IPS-15b (cell line): ENCODE data around the gene SIDT2.

Experiments used
- H3K27me3 ChIP-seq: one replicate; pipeline ENCODE4 v1.6.1; 2013; ENCODE audit warnings: low read length; ENCODE audit not compliant: control insufficient read depth, insufficient read depth
- H3K36me3 ChIP-seq: one replicate; pipeline ENCODE4 v1.6.1; 2013; ENCODE audit warnings: low read length; ENCODE audit not compliant: control insufficient read depth, insufficient read depth
- H3K4me1 ChIP-seq: one replicate; pipeline ENCODE4 v1.6.1; 2013; ENCODE audit warnings: mild to moderate bottlenecking, low read length; ENCODE audit not compliant: control insufficient read depth, insufficient read depth
- H3K4me3 ChIP-seq: one replicate; pipeline ENCODE4 v1.5.1; 2013; ENCODE audit warnings: low read depth, low read length
- H3K9ac ChIP-seq: one replicate; pipeline ENCODE4 v1.6.1; 2013; ENCODE audit warnings: low read depth, mild to moderate bottlenecking, low read length
- H3K9me3 ChIP-seq: one replicate; pipeline ENCODE4 v1.6.1; 2013; ENCODE audit warnings: mild to moderate bottlenecking, low read length; ENCODE audit not compliant: control insufficient read depth, insufficient read depth

Gene SIDT2

GRCh38 chr11:117185736-117186430 is 7.3 kb downstream of the SIDT2 start:
- Histone ChIP-seq H3K9me3 (no peaks in the 10 kb centered on the region), H3K27me3 (no peaks in the 10 kb centered on the region), H3K4me3 (no peak overlapping the region), H3K4me1 (no peaks in the 10 kb centered on the region), H3K36me3 (peaks cover 36% of the 10 kb centered on the region), H3K9ac (no peak overlapping the region)

DNA sequence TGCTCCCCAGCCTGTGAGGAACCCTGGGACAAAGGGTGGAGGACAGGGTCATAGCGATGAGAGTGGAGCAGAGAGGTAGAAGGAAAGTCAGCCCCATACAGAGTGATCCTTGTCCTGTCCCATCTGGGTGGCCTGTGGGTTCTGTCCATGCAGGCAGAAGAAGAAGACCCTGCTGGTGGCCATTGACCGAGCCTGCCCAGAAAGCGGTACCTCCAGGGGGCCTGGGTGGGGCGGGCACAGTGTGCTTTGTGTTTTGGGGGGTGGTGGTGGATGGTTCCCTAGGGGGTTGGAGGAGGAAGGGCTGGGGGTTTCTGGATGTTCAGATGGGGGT is 7.9 kb downstream of the SIDT2 start:
- Histone ChIP-seq H3K36me3 (peaks cover 36% of the 10 kb centered on the region), H3K9ac (no peak overlapping the region)

GRCh38 chr11:117187007-117187406 is 8.5 kb downstream of the SIDT2 start:
- H3K36me3 ChIP-seq: peaks cover 39% of the 10 kb centered on the region
- H3K9me3 ChIP-seq: no peaks in the 10 kb centered on the region
- no peaks in the 10 kb centered on the region for H3K4me1 ChIP-seq
- no peaks in the 10 kb centered on the region for H3K27me3 ChIP-seq
- no peak overlapping the region for H3K9ac ChIP-seq
- H3K4me3 ChIP-seq: no peak overlapping the region

More for the DNA sequence above, 7.9 kb downstream of the SIDT2 start:
- H3K4me3 ChIP-seq: no peak overlapping the region
- H3K9me3 ChIP-seq: no peaks in the 10 kb centered on the region
- no peaks in the 10 kb centered on the region for H3K27me3 ChIP-seq
- no peaks in the 10 kb centered on the region for H3K4me1 ChIP-seq

DNA sequence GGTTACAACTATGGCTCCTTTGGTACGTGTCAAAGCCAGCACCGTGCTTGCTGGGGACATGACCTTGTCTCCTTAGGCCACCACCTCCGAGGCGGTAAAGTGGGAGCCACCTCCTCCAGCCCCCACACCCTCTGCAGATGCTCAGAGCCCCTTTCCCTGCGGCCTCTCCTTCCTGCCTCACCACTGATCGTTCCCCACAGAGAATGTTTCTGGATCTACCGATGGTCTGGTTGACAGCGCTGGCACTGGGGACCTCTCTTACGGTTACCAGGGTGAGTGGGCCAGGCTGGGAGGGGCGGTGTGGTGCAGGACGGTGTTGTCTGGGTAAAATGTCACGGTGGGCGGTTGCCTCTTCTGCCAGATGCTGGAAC is 8.9 kb downstream of the SIDT2 start:
- Histone ChIP-seq H3K4me1 (no peaks in the 10 kb centered on the region), H3K9me3 (no peaks in the 10 kb centered on the region), H3K36me3 (peaks cover 39% of the 10 kb centered on the region), H3K27me3 (no peaks in the 10 kb centered on the region), H3K4me3 (no peak overlapping the region), H3K9ac (no peak overlapping the region)

DNA sequence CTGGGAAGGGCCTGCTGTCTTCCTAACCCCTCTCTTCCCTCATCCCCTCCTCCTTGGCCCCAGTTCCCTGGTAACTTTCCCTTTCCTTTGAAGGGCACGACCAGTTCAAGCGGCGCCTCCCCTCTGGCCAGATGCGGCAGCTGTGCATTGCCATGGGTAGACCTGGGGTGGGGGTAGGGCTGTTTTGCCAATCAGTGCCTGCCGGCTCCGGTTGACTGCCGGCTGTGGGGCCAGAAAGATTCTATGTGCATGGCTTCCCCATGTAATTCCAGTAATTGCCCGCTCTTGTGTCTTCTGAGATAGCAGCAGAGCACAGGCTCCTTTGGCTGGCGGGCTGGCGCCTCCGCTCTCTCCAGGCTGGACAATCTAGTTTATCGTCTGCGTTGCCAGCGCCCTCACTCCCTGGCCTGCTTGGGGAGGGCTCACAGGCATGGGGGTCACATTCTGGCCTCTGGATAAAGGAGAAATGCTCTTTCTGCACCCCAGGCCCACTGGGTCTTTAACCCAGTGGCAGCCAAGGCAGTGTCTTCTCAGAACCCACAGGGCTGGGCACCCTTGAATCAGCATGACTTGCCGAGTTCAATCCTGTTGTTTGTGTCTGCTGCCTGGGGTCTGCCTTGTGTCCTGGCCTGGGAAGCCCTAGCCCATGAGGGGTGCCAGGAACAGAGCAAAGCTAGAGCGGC is 9.4 kb downstream of the SIDT2 start:
- Histone ChIP-seq H3K9me3 (no peaks in the 10 kb centered on the region), H3K4me1 (no peaks in the 10 kb centered on the region), H3K9ac (no peak overlapping the region), H3K36me3 (peaks cover 44% of the 10 kb centered on the region), H3K27me3 (no peaks in the 10 kb centered on the region), H3K4me3 (no peak overlapping the region)

- Histone ChIP-seq H3K36me3 (peaks cover 46% of the 10 kb centered on the region), H3K9me3 (no peaks in the 10 kb centered on the region), H3K9ac (no peak overlapping the region), H3K4me1 (no peaks in the 10 kb centered on the region), H3K27me3 (no peaks in the 10 kb centered on the region), H3K4me3 (no peak overlapping the region)
These were observed 10.1 kb downstream of the SIDT2 start for GRCh38 chr11:117188620-117189081.

DNA sequence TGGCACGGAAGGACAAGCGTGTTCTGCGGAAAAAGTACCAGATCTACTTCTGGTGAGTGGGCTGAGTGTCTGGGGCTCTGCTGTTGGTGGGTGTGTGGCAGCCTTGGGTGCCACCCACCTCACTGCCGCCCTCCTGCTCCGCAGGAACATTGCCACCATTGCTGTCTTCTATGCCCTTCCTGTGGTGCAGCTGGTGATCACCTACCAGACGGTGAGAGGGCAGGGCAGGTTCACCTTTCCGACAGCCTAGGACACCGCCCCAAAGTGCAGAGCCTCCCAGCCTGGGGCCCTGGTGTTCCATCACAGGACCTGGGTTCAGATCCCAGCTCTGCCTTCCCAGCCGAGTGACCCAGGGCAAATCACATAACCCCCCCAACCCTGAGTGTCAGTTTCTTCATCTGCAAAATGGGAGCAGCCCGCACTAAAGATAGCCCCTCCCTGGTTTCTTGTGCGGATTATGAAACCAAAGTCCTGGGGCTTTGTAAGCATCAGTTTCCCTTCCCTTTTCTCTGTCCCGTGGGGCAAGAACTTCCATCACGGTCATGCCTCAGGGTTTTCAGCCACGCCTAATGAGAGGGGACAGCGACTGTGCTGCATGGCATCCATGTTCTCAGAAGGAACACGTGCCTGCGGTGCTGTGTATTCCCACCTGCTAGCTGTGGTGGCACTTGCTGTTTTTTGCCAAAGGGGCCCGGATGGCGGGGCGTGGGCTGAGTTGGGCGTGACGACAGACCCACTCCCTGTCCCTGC is 10.8 kb downstream of the SIDT2 start:
- H3K4me3 ChIP-seq: no peak overlapping the region
- H3K9ac ChIP-seq: no peak overlapping the region
- no peaks in the 10 kb centered on the region for H3K9me3 ChIP-seq
- H3K4me1 ChIP-seq: no peaks in the 10 kb centered on the region
- H3K36me3 ChIP-seq: peaks cover 45% of the 10 kb centered on the region
- H3K27me3 ChIP-seq: no peaks in the 10 kb centered on the region

GRCh38 chr11:117189941-117190544 is 11.5 kb downstream of the SIDT2 start:
- no peak overlapping the region for H3K9ac ChIP-seq
- no peaks in the 10 kb centered on the region for H3K4me1 ChIP-seq
- peaks cover 45% of the 10 kb centered on the region for H3K36me3 ChIP-seq
- H3K27me3 ChIP-seq: no peaks in the 10 kb centered on the region
- no peak overlapping the region for H3K4me3 ChIP-seq
- no peaks in the 10 kb centered on the region for H3K9me3 ChIP-seq

DNA sequence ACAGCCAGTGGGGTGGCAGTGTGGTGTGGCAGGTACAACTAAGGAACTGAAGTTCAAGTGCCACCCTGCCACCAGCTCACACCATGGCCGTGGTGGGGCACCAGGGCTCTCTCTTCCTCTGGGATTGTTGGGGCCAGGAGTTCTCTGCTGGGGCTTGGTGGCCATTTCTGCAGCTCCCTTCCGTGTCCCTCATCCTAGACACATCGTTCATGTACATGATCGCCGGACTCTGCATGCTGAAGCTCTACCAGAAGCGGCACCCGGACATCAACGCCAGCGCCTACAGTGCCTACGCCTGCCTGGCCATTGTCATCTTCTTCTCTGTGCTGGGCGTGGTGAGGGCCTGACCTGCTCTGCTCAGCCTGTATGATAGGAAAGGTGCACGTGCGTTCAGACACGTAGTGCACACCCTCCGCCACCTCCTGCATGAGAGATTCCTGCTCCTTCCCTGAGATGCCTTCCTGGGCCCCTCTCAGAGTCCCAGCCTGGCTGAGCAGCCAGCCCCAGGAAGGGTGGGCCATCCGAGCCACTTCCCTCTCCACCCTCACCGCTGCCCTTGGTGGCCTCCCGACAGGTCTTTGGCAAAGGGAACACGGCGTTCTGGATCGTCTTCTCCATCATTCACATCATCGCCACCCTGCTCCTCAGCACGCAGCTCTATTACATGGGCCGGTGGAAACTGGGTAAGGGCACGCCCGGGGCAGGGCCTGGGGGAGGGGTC is 13.3 kb downstream of the SIDT2 start:
- H3K4me3 ChIP-seq: no peak overlapping the region
- peaks cover 49% of the 10 kb centered on the region for H3K36me3 ChIP-seq
- no peak overlapping the region for H3K9ac ChIP-seq
- no peaks in the 10 kb centered on the region for H3K4me1 ChIP-seq
- no peaks in the 10 kb centered on the region for H3K9me3 ChIP-seq
- H3K27me3 ChIP-seq: no peaks in the 10 kb centered on the region

GRCh38 chr11:117192401-117192875 is 13.9 kb downstream of the SIDT2 start:
- no peaks in the 10 kb centered on the region for H3K27me3 ChIP-seq
- H3K9me3 ChIP-seq: no peaks in the 10 kb centered on the region
- peaks cover 48% of the 10 kb centered on the region for H3K36me3 ChIP-seq
- H3K4me1 ChIP-seq: no peaks in the 10 kb centered on the region
- H3K4me3 ChIP-seq: no peak overlapping the region
- no peak overlapping the region for H3K9ac ChIP-seq
